Measurements from ENCODE around the gene AGK.

Gene AGK

DNA sequence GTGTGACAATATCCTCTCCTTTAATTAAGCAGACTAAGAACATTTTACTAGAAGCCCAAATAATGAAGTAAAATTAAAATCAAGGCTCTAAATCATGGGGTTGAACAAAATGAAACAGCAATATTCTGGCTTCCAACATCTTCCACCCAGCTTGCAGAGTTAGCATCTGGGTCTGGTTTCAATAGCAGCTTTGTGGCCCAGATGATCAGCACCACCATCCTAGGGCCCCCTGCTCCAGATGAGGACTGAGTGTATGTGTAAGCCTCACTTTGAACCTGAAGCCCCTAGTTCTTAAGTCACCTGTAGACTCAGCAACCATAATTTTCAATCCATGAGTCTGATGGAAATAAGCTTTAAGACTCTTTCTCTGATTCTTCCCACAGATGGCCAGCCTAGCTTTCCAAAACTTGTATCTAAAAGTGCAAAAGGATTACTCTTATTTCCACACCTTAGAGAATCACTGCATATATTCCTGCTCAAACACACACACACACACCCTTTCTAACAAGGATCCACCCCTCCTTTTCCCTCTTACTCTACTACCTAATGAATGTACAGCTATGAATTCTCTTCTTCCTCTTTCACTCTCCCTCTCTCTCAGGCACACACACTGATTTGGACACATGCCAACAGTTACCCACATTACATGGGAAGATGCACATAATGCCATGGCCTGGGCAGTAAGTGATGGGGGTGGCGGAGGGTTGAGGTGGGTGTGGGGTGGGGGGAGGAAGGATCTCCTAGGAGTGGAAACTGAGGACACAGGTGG lies 147.2 kb downstream of the AGK start:
- DNase-seq (ENCODE audit: low spot score), result no peak
- in situ Hi-C loops (cut with MboI; ENCODE audit: low pct_unique_long_range_greater_than_20kb, low sequenced_read_pairs, unreplicated experiment), result no loop called here
- no peak for TF ChIP-seq CTCF (IDR thresholded peaks at IDR 0.05; ENCODE audit: extremely low read depth, insufficient read depth, missing control alignments)

GRCh38 chr7:141699860-141700259 lies 148.7 kb downstream of the AGK start:
- no peak for DNase-seq (ENCODE audit: low spot score)
- TF ChIP-seq CTCF (IDR thresholded peaks at IDR 0.05; ENCODE audit: extremely low read depth, insufficient read depth, missing control alignments), result no peak
- in situ Hi-C loops (cut with MboI; ENCODE audit: low pct_unique_long_range_greater_than_20kb, low sequenced_read_pairs, unreplicated experiment), result no loop called here

- in situ Hi-C loops (cut with MboI; ENCODE audit: low pct_unique_long_range_greater_than_20kb, low sequenced_read_pairs, unreplicated experiment), result no loop called here
- DNase-seq (ENCODE audit: low spot score), result no peak
- no peak for TF ChIP-seq CTCF (IDR thresholded peaks at IDR 0.05; ENCODE audit: extremely low read depth, insufficient read depth, missing control alignments)
Measured at GRCh38 chr7:141700296-141700847, 149.2 kb downstream of the AGK start.

- in situ Hi-C loops (cut with MboI; ENCODE audit: low pct_unique_long_range_greater_than_20kb, low sequenced_read_pairs, unreplicated experiment), result no loop called here
- TF ChIP-seq CTCF (IDR thresholded peaks at IDR 0.05; ENCODE audit: extremely low read depth, insufficient read depth, missing control alignments), result no peak
- DNase-seq (ENCODE audit: low spot score), result peak; percentile 28
Measured at GRCh38 chr7:141700848-141701371, 149.7 kb downstream of the AGK start.

DNA sequence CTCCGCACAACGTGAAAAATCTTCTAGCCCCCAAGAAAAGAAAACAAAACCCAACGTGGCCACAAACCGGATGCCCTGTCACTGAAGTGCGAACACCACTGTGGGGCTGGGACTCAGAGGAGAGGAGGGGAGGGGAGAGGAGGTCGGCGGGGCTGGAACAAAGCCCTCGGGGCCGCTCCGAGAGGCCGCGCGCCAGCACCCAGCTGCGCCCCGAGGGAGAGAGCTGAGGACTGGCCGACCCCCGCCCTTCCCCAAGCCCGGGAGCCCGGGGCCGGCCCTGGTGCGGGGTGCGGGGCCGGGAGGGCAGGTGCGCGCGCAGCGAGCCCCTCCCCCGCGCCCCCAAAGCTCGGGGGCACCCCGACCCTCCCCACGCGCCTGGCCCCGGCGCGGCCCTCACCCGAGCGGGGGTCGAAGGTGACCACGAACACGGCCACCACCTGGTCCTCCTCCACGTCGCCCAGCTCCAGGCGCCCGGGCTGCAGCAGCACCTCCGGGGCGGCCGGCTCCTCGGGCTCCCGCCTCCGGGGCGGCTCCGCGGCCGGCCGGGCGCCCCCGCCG lies 150.4 kb downstream of the AGK start:
- TF ChIP-seq CTCF (IDR thresholded peaks at IDR 0.05; ENCODE audit: extremely low read depth, insufficient read depth, missing control alignments), result no peak
- peak; percentile 88 for DNase-seq (ENCODE audit: low spot score)
- in situ Hi-C loops (cut with MboI; ENCODE audit: low pct_unique_long_range_greater_than_20kb, low sequenced_read_pairs, unreplicated experiment), result no loop called here

GRCh38 chr7:141702047-141702567 lies 150.9 kb downstream of the AGK start, which contains the start of gene DENND11:
DENND11 (minus strand) TSS chr7:141702166; CDS start chr7:141702153, 13 bp downstream.
- TF ChIP-seq CTCF (IDR thresholded peaks at IDR 0.05; ENCODE audit: extremely low read depth, insufficient read depth, missing control alignments), result no peak
- in situ Hi-C loops (cut with MboI; ENCODE audit: low pct_unique_long_range_greater_than_20kb, low sequenced_read_pairs, unreplicated experiment), result no loop called here
- peak; percentile 84 for DNase-seq (ENCODE audit: low spot score)

Measured in GM13977 (cell line).